Spleen (tissue), 7 donors: ENCODE measurements around the gene JCAD.

Source experiments
- POLR2A ChIP-seq, 3 donors: fragments of 450-650 bp; IDR thresholded peaks; one replicate each; pipeline ENCODE4 v1.5.1; 2017; ENCODE audit warnings: antibody characterized with exemption in 3 of 3, mild to moderate bottlenecking in 1 of 3
- POLR2AphosphoS5 ChIP-seq, 3 donors: sonication (generic); formaldehyde crosslinking; IDR thresholded peaks; one replicate each; pipeline ENCODE4 v1.5.1; 2017; ENCODE audit warnings: antibody characterized with exemption in 3 of 3
- TF ChIP-seq, protein P1 (sequence below), 11 experiments: fragments of 200-600 bp in 7 of 11; fragments of 450-650 bp in 4 of 11; sonication (generic) in 4 of 11; IDR thresholded peaks in 8 of 11; conservative IDR thresholded peaks in 3 of 11; 1 replicate in 7 of 11; 2 replicates in 4 of 11; pipeline versions ENCODE4 v1.4.0 to v1.8.0; 2016 to 2021; ENCODE audit warnings: antibody characterized with exemption in 11 of 11, inconsistent platforms in 4 of 11, mild to moderate bottlenecking in 1 of 11
- donor health status: DM: no; HTN: no; CAD: no; lungs with moderate emphysema.
- donor health status: DM: no; HTN: no; CAD: no.
- donor health status: DM: no; HTN: no; CAD: no.

DNA sequence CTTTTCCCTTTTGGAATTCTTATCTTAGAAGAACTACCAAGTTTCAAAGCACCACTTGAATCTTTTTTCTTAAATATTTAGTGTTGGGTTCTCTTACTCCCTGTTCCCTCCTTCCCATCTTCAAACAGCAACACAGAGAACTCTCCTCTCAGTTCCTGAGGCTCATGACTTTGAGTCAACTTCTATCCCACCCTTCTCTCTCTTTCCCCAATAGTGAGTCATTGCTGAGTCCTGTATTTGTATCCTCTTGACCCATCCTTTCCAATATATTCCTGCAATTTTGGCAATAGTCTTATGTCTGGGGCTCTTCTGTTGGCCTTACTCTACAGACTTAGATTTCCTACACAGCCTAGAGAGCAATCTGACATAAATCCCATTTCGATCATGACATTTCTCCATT, 20.8 kb upstream of the JCAD start:
- TF ChIP-seq, protein P1, sequence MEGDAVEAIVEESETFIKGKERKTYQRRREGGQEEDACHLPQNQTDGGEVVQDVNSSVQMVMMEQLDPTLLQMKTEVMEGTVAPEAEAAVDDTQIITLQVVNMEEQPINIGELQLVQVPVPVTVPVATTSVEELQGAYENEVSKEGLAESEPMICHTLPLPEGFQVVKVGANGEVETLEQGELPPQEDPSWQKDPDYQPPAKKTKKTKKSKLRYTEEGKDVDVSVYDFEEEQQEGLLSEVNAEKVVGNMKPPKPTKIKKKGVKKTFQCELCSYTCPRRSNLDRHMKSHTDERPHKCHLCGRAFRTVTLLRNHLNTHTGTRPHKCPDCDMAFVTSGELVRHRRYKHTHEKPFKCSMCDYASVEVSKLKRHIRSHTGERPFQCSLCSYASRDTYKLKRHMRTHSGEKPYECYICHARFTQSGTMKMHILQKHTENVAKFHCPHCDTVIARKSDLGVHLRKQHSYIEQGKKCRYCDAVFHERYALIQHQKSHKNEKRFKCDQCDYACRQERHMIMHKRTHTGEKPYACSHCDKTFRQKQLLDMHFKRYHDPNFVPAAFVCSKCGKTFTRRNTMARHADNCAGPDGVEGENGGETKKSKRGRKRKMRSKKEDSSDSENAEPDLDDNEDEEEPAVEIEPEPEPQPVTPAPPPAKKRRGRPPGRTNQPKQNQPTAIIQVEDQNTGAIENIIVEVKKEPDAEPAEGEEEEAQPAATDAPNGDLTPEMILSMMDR (IDR thresholded peaks at IDR 0.05 in 8 of 11, conservative IDR thresholded peaks at IDR 0.05 in 3 of 11), result no peak
- TF ChIP-seq POLR2A (IDR thresholded peaks at IDR 0.05) (no peak), POLR2AphosphoS5 (IDR thresholded peaks at IDR 0.05) (no peak)
